ENCODE measurements around the gene RASSF5.

GRCh38 chr1:206492589-206492988 lies 14.7 kb upstream of the RASSF5 start:
- no peak for TF ChIP-seq CTCF (conservative IDR thresholded peaks at IDR 0.05)
- no peak for TF ChIP-seq EZH2 (IDR thresholded peaks at IDR 0.05; ENCODE audit: low read depth)

All from PC-9 (cell line).